HG02763 (cell line): ENCODE measurements around the gene PRIM2.
"Not testable (repeated sequence)": the region's sequence is repeated elsewhere in the genome, so short reads cannot be mapped to it uniquely, and the experiment has no call there.

ENCODE experiments used
- ATAC-seq: cut with Tn5 transposase; IDR thresholded peaks from one replicate; pipeline ENCODE4 v1.9.1; 2021; ENCODE audit warnings: mild to moderate bottlenecking, moderate library complexity; ENCODE audit not compliant: unreplicated experiment

The PRIM2 gene

DNA sequence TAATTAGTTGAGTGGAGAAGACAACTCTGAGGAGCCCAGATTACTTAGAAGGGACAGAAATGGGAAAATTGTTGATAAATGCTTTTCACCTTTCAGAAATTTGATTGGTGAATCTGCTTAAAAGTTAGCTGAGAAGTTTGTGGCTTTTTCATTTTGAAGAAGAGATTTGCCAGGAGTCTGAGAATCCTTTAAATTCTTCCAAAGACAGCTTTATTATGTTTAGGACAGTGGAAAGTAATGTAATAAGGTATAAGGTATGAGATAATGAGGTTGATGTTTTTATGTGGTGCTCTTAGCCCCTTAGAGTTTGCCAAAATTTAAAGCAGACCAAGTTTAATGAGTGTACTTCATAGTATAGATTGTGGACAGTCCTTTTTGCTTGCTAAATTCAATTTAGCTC is 42.3 kb downstream of the PRIM2 start:
- ATAC-seq, result not testable (repeated sequence)

DNA sequence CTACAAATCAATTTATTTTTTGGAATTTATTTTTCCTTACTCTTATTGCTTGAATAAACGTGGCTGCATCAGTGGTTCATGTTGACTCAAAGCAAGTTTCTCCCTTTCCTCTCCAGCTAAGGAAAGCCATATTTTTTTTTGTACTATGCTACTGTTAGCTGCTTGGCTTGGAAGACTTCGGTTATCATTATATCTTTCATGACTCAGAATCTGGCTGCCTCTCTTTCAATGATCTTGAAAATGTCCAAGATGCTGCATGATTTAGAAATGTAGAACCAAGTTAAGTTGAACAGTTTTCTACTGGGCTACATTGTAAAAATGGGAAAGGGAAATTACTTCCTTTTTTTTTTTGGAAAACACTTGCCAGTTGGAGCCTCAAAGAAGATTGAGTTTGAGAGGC is 44.9 kb downstream of the PRIM2 start:
- not testable (repeated sequence) for ATAC-seq

DNA sequence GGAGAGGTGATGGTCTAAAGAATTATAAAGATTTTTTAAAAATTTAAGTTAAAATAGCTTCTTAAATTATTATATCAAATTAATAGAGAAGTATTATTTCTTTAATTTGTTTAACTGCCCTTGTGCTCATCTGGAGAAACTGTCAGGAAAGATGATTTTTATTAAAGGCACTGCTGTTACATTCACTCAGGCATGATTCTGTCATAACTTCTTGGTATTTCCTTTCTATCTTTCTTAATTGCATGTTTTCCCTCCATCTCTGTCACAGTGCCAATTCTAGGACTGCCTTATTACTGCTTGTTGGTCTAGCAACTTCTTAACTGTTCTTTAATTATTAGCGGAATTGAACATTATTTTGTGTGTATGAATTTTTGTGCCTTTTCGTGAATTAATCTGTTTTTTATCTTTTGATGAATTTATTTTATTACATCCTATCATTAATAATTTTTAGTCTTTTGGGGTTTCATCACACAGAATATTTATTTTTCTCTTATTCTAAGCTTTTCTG is 47.7 kb downstream of the PRIM2 start:
- not testable (repeated sequence) for ATAC-seq

DNA sequence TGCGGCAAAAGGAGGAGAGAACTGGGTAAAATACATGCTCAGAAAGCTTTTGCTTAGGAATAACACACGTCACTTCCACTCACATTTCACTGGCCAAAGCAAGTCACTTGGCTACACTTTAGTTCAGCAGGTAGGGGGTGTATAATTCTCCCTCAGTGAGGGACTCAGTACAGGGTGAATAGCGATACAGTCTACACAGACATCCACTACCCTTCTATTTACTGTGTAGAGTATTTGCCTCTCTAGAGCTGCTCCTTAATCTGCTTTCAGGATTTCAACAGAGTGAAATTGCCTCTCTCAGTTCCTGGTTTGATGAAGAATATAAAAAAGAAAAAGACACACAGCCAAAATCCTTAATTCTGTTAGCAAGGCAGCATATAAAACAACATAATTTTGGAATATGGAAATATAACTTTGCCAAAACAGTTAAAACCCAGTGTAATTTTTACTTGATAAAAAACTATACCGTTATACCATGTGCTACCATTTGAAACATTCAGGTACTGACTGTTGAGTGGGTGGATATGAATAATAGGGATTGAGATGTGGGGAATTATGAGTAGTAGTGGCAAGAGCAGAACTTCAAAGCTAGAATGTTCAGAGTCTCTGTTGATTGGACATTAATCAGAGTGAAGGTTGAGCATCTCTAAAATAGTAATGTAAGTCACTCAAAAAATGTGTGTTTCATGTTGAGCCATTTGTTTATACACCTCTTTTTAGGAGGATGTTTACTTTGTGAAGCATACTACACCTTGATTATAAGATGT is 51.7 kb downstream of the PRIM2 start:
- not testable (repeated sequence) for ATAC-seq

DNA sequence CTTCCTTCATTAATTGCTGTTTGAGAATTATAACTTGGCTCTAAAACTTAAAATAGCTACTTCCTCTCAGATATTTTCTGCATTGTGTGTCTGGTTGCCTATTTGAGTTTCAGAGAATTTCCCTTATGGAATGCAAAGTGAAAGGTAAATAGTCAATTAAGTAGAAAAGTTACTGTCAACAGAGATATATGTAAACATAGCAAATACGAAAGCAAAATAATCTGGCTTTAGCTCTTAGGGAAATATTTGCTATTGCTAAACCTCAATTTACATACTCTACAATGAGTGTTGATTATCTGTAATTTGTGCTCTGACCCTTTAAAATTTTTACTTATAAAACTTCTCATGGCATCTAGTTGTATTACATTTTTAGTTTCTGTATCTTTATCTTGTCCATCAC is 54.3 kb downstream of the PRIM2 start:
- ATAC-seq, result not testable (repeated sequence)

DNA sequence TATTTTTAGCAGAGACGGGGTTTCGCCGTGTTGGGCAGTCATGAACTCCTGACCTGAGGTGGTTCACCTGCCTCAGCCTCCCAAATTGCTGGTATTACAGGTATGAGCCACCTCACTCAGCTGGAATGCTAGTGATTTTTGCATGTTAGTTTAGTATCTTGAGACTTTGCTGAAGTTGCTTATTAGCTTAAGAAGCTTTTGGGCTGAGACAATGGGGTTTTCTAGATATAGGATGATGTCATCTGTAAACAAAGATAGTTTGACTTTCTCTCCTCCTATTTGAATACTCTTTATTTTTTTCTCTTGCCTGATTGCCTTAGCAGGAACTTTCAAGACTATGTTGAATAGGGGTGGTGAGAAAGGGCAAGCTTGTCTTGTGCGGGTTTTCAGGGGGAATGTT is 57.3 kb downstream of the PRIM2 start:
- not testable (repeated sequence) for ATAC-seq

DNA sequence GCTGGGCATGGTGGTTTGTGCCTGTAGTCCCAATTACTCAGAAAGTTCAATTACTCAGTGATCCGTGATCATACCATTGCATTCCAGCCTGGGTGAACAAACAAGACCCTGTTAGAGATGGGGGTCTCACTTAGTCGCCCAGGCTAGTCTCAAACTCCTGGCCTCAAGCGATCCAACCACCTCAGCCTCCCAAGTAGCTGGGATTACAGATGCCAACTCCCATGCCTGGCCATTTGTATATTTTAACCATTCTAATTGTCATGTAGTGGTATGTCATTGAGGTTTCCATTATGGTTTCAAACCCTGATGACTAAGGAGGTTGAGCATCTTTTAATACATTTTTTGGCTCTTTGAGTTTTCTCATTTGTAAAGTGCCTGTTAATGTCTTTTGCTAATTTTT is 58.7 kb downstream of the PRIM2 start:
- not testable (repeated sequence) for ATAC-seq

DNA sequence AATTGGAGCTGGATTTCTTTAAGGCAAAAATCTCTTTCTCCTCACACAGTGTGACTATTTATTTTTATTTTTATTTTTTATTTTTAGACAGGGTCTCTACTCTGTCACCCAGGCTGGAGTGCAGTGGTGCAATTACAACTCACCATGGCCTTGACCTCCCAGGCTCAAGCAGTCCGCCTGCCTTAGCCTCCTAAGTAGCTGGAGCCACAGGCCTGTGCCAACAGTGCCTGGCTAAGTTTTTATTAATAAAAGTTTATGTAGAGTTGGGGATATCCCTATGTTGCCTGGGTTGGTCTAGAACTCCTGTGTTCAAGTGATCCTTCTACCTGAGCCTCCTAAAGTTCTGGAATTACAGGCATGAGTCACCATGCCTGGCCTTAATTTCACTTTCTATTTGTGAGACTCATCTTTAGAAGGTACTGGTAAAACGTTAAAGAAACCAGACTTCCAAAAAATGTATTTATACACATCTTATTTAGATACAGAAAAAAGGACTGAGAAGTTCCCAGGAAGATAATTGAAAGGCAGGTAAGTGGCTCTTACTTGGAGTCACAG is 71.7 kb downstream of the PRIM2 start:
- ATAC-seq, result not testable (repeated sequence)

DNA sequence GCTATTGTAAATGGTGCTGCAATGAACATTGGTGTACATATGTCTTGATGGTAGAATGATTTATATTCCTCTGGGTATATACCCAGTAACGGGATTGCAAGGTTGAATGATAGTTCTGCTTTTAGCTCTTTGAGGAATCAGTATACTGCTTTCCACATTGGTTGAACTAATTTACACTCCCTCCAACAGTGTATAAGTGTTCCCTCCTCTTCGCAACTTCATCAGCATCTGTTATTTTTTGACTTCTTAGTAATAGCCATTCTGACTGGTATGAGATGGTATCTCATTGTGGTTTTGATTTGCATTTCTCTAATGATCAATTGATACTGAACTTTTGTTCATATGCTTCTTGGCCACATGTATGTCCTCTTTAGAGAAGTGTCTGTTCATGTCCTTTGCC is 73.4 kb downstream of the PRIM2 start:
- ATAC-seq, result not testable (repeated sequence)

DNA sequence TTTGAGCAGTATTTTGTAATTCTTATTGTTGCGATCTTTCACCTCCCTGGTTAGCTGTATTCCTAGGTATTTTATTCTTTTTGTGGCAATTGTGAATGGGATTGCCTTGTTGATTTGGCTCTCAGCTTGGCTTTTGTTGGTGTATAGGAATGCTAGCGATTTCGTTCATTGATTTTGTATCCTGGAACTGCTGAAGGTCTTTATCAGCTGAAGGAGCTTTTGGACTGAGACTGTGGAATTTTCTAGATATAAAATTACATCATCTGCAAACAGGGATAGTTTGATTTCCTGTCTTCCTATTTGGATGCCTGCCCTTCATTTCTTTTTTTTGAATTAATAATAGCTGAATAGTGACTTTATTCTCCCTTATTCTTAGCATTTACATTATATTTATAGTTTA is 74.6 kb downstream of the PRIM2 start:
- not testable (repeated sequence) for ATAC-seq

DNA sequence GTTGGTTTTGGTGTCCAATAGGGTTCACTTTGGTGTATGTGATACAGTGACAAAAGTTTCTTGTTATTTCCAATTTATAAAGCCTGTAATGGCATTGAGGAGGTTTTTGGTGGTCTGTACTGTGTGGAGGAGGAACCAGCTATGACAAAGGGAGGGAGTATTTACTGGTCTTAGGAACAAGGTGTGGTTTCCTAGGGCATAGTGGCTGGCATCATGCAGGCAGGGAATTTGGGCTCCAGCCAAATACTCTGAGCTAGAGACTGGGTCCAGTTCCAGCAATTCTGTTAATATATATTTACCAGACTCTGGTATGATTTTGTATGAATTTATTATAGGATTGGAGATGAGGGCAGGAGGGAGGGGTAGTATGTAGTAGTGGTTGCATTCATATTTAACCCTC is 101.9 kb downstream of the PRIM2 start:
- not testable (repeated sequence) for ATAC-seq

DNA sequence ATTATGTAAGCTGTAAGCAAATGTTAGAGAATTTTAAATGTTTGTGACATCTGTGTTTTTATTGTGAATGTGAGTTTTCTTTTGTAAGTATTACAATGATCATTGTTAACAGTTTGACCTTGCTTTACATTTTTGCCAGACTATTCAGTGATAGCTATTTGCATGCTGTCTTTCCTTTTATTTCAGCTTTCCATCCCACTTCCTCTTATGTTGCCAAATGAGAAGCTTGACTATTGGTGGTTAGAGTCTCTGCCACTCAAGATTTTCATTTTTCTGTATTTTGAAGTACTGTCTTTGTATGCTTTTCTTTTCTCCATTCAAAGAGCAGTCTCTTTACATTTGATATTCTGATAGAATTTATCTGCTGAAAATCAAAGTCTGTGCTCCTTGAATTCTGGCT is 104.1 kb downstream of the PRIM2 start:
- ATAC-seq, result peak; percentile 47

DNA sequence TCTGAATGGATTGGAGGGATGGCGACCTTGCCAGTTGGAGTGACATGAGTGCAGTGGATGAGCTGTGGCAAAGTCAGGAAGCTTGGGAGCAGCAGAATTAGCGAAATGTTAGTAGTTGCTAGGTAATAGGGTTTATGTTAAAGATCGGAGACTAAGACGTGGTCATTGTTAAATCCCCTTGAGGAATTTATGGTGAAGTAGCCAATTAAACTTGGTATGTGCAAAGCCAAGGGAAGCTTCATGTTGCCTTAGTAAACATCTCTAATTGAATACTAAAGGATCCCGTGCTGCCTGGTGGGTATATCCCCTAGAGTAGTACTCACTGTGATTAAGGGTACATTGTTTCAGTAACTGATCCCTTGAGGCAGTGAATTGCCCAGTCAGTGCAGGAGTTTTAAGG is 106.0 kb downstream of the PRIM2 start:
- ATAC-seq, result no peak

DNA sequence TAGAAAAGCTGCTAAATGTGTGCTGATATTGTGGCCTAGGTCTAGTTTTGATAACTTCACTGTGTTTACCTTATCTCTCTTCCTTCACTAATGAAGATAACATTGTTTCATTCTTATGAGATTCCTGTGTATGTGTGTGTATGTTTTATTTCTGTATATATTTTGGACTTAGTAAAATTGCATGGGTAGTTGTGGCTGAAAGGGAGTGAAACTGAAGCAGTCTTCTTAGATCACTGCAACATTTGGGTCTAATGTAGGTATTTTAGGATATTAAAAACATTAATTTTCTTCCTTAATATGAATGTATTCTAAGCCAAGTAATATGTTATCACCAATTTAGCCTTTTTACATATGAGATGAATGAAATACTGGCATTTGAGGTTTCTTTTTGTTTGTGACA is 114.3 kb downstream of the PRIM2 start:
- not testable (repeated sequence) for ATAC-seq

DNA sequence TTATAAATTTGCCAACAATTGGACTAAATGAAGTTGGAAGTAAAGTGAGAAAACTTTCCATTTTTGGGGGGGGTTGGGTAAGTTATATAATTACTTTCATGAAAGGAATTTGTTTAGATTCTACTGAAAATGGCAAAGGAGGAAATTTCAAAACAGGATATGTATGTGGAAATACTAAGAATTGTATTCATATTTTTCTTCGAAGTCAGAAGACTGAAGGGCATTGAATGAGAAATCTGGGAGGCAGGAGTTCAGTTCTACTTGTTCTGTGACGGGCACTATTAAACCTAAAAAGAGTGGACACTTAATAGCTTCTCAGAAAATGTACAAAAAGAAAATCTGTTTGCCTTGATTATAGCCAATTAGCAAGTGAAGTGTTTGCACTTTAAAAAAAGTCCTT is 114.7 kb downstream of the PRIM2 start:
- no peak for ATAC-seq

DNA sequence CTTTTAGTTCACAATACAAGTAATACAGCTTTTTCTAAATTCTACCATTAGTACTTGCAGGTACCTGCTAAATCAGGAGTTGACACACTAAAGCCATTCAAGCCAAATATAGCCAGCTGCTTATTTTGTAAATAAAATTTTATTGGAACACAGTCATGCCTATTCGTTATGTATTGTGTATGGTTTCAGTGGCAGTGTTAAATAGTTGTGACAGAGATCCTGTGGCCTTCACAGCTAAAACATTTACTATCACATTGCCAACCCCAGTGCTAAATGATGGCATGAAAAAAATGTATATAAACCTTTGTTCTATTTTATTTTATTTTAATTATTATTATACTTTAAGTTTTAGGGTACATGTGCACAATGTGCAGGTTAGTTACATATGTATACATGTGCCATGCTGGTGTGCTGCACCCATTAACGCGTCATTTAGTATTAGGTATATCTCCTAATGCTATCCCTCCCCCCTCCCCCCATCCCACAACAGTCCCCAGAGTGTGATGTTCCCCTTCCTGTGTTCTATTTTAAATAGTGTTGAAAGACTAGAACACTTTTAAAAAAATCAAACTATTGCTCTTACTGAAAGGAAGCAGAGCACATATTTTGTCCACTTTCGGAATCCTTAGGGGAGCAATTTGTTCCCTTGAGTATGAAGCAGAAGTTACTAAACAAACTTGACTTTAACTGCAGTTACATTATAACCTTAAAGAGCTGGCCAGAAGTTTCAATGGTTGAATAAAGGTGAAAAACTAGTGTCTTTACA is 115.7 kb downstream of the PRIM2 start:
- peak; percentile 52 for ATAC-seq

DNA sequence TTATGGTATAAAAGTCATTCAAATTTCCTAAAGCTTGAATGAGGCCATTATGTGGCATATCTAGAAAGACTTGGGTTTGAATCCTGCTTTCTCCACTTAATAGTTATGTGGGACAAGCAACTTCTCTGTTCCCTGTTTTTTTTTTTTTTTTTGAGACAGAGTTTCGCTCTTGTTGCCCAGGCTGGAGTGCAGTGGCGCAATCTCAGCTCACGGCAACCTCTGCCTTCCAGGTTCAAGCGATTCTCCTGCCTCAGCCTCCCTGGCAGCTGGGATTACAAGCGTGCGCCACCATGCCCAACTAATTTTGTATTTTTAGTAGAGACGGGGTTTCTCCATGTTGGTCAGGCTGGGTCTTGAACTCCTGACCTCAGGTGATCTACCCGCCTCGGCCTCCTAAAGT is 116.4 kb downstream of the PRIM2 start:
- ATAC-seq, result not testable (repeated sequence)

DNA sequence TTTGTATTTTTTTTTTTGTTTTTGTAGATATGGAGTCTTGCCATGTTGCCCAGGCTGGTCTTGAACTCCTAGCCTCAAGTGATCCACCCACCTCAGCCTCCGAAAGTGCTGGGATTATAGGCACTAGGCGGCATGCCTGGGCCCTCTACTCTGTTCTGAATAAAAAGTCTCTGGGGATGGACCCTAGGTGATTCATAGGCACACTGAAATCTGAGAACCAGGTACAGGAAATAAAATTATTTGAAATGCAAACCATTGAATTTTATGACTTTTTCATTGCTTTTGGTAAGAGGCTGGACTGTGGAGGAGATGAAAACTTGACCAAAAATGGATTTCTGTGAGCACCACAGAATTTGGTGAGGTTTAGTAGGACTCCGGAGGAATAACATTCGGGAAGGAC is 117.5 kb downstream of the PRIM2 start:
- no peak for ATAC-seq

DNA sequence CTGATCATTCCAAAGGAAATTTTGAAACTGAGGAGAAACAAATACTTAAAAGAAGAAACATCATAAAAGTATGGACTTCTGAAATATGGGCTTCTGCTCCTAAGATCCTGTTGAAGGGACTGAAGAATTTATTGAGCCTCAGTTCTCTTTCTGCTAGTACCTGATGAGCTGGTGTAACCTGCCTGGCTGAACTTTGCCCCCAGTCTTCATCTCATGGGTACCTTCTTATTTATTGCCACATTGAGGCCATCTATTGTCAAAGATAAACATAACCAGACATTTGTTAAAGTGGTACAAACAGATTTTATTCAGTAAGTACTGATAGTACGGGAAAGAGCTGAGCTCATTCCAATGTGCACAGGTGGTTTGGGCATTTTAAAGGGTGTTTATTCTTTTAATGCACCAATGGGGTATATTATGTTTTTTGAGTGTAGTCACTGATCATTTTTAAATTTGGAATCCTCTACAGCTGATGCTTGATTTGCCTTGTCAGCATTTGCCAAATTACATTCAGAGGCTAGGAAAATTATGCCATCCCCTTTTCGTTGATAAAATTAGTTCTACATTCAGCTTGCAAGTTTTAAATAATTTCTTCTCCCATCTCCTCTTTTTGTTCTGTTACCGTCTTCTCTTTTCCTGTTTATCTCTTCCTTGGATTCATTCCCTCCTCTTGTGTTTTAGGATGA is 118.2 kb downstream of the PRIM2 start:
- no peak for ATAC-seq

DNA sequence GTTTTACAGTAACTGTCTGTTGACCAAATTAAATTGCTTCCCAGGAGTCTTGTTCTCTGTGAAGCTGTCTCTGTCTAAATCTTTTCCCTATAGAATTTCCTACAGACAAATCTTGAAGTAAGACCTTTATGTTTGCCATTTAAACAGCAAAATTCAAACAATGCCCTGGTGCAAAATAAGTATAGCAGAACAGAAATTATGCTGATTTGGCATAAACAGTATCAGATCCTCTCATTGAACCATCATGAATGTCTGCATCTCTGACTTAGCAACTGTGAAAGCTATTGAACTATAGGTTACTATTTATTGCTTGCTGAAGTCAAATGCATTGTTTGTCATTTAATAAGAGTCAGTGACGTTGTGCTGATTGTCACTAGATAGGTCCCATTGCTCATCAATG is 123.3 kb downstream of the PRIM2 start:
- not testable (repeated sequence) for ATAC-seq

DNA sequence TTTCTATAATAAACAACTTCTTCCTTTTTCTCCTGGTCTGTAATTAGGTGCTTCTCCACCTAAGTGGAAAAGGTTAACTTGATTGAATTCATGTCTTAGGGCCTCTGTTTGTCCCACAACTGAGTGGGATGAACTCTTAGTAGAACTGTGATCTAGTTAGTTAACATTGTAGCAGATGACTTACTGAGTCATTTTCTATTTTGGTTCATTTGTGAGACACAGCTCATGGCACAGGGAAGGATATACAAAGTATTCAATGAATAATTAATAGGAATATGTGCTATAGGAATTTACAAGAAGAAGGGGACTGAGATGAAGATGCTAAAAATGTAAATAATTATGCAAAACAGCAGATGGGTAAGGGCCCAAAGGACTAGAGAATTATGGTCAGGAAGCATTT is 124.7 kb downstream of the PRIM2 start:
- ATAC-seq, result not testable (repeated sequence)
